HEK293 (cell line): ENCODE data around the gene SLC25A22.

Source experiments
- CTCF ChIP-seq: fragments of 450-650 bp; formaldehyde crosslinking; IDR thresholded peaks from 2 replicates; pipeline ENCODE4 v1.5.1; 2016; ENCODE audit warnings: missing biosample characterization, missing genetic modification characterization
- GFI1B ChIP-seq: fragments of 450-650 bp; formaldehyde crosslinking; IDR thresholded peaks from 2 replicates; pipeline ENCODE4 v1.5.1; 2016; ENCODE audit warnings: missing biosample characterization, missing genetic modification characterization
- MYNN ChIP-seq: fragments of 450-650 bp; formaldehyde crosslinking; IDR thresholded peaks from 2 replicates; pipeline ENCODE4 v1.5.1; 2016; ENCODE audit warnings: missing biosample characterization, missing genetic modification characterization, borderline replicate concordance
- PRDM1 ChIP-seq: fragments of 450-650 bp; formaldehyde crosslinking; IDR thresholded peaks from 2 replicates; pipeline ENCODE4; 2016; ENCODE audit warnings: missing biosample characterization, missing genetic modification characterization
- REST ChIP-seq: fragments of 450-650 bp; formaldehyde crosslinking; IDR thresholded peaks from 2 replicates; pipeline ENCODE4 v1.5.1; 2016; ENCODE audit warnings: missing biosample characterization, missing genetic modification characterization
- SP2 ChIP-seq: fragments of 450-650 bp; formaldehyde crosslinking; IDR thresholded peaks from 2 replicates; pipeline ENCODE4 v1.5.1; 2016; ENCODE audit warnings: missing biosample characterization, missing genetic modification characterization
- ZBTB1 ChIP-seq: fragments of 450-650 bp; formaldehyde crosslinking; IDR thresholded peaks from 2 replicates; pipeline ENCODE4 v1.5.1; 2016; ENCODE audit warnings: missing biosample characterization, missing genetic modification characterization
- ZBTB11 ChIP-seq: fragments of 450-650 bp; formaldehyde crosslinking; conservative IDR thresholded peaks from 2 replicates; pipeline ENCODE4 v1.5.1; 2016; ENCODE audit warnings: low read depth, missing biosample characterization, missing genetic modification characterization
- ZBTB49 ChIP-seq: fragments of 450-650 bp; formaldehyde crosslinking; IDR thresholded peaks from 2 replicates; pipeline ENCODE4 v1.5.1; 2016; ENCODE audit warnings: missing biosample characterization, missing genetic modification characterization, low read depth
- ZBTB6 ChIP-seq: fragments of 450-650 bp; formaldehyde crosslinking; IDR thresholded peaks from 2 replicates; pipeline ENCODE4 v1.5.1; 2017; ENCODE audit warnings: missing biosample characterization, missing genetic modification characterization
- ZNF155 ChIP-seq: fragments of 450-650 bp; formaldehyde crosslinking; IDR thresholded peaks from 2 replicates; pipeline ENCODE4 v1.5.1; 2016; ENCODE audit warnings: missing biosample characterization, missing genetic modification characterization
- ZNF24 ChIP-seq: fragments of 450-650 bp; formaldehyde crosslinking; IDR thresholded peaks from 2 replicates; pipeline ENCODE4 v1.5.1; 2016; ENCODE audit warnings: missing biosample characterization, missing genetic modification characterization
- ZNF561 ChIP-seq: fragments of 450-650 bp; IDR thresholded peaks from 2 replicates; pipeline ENCODE4 v1.5.1; 2018; ENCODE audit warnings: missing biosample characterization, missing genetic modification characterization, borderline replicate concordance
- ZNF596 ChIP-seq: fragments of 450-650 bp; IDR thresholded peaks from 2 replicates; pipeline ENCODE4 v1.5.0; 2018; ENCODE audit warnings: missing biosample characterization, mild to moderate bottlenecking, missing genetic modification characterization, moderate library complexity

- TF ChIP-seq ZNF24 (tag by site-specific recombination) (no peak), ZNF155 (tag by site-specific recombination) (no peak), CTCF (tag by site-specific recombination) (no peak), ZBTB49 (tag by site-specific recombination) (no peak), ZNF561 (tag by site-specific recombination) (no peak), GFI1B (tag by site-specific recombination) (no peak), ZBTB11 (tag by site-specific recombination) (no peak), SP2 (tag by site-specific recombination) (no peak), ZBTB1 (no peak), ZNF596 (tag by site-specific recombination) (no peak), MYNN (tag by site-specific recombination) (no peak), ZBTB6 (tag by site-specific recombination) (no peak), PRDM1 (tag by site-specific recombination) (no peak), REST (tag by site-specific recombination) (no peak)
These were observed 41.2 kb upstream of the SLC25A22 start for GRCh38 chr11:839280-839623.
